Esophagus squamous epithelium (tissue), 5 donors: ENCODE measurements around the gene CZIB. TPM values are rescaled to one million over a fixed set of nuclear protein-coding genes. Genes with fewer than 3 reads are reported as not detected.

Experiments used
- DNase-seq: peaks from one replicate; lab custom pipeline; 2025; lab: John Stamatoyannopoulos, UW
- H3K27ac ChIP-seq, 4 donors: fragments of 200-600 bp; sonication (generic); one replicate each; pipeline ENCODE4 v1.5.1; 2016 to 2019; ENCODE audit warnings: mild to moderate bottlenecking in 1 of 4
- H3K27me3 ChIP-seq, 4 donors: fragments of 200-600 bp; sonication (generic); 1 replicate in 3 of 4; 2 replicates in 1 of 4; pipeline versions ENCODE4 v1.5.1 to v1.6.0; 2017 to 2021; ENCODE audit warnings: antibody characterized with exemption in 1 of 4
- H3K36me3 ChIP-seq, 3 donors: fragments of 200-600 bp; sonication (generic); one replicate each; pipeline ENCODE4 v1.5.1; 2016 to 2019
- H3K4me1 ChIP-seq, 3 donors: fragments of 200-600 bp; sonication (generic); one replicate each; pipeline ENCODE4 v1.5.1; 2017 to 2019
- H3K4me3 ChIP-seq, 4 donors: fragments of 200-600 bp; sonication (generic); 1 replicate in 3 of 4; 2 replicates in 1 of 4; pipeline ENCODE4 v1.5.1; 2016 to 2019; ENCODE audit warnings: mild to moderate bottlenecking in 2 of 4, moderate library complexity in 1 of 4
- H3K9me3 ChIP-seq, 3 donors: fragments of 200-600 bp; sonication (generic); one replicate each; pipeline ENCODE4 v1.5.1; 2016 to 2019
- POLR2A ChIP-seq, 4 donors: fragments of 450-650 bp; IDR thresholded peaks; one replicate each; pipeline ENCODE4 v1.6.1; 2017; ENCODE audit warnings: antibody characterized with exemption in 4 of 4, mild to moderate bottlenecking in 4 of 4, moderate library complexity in 3 of 4
- WGBS, 2 donors: methylation state at CpG; one replicate each; pipeline ENCODE4 v1.1.5; 2018; 5-methylcytosine and 5-hydroxymethylcytosine counted together
- intact Hi-C: fragments of 100-400 bp; cut with DNase I; formaldehyde crosslinking; loops from one replicate; pipeline ENCODE4 v1.15.0; 2022
- total RNA-seq, 4 donors: library from RNA; depleted of rRNA; stranded (reverse); fragments of >200 nt; gene quantifications; one replicate each; pipeline ENCODE4 v1.1.0, GENCODE V29; 2016
- TF ChIP-seq, protein P1 (sequence below), 6 experiments: fragments of 450-650 bp in 4 of 6; fragments of 200-600 bp in 2 of 6; sonication (generic) in 2 of 6; IDR thresholded peaks; one replicate each; pipeline ENCODE4 v1.5.1; 2016 to 2019; ENCODE audit warnings: antibody characterized with exemption in 6 of 6, mild to moderate bottlenecking in 4 of 6, moderate library complexity in 4 of 6
- donor health status: DM: yes; HTN: yes; CAD: no.

The CZIB gene
- total RNA-seq, 4 donors from 2014 or later: 18.7 to 42.9 (median 26.0) TPM

DNA sequence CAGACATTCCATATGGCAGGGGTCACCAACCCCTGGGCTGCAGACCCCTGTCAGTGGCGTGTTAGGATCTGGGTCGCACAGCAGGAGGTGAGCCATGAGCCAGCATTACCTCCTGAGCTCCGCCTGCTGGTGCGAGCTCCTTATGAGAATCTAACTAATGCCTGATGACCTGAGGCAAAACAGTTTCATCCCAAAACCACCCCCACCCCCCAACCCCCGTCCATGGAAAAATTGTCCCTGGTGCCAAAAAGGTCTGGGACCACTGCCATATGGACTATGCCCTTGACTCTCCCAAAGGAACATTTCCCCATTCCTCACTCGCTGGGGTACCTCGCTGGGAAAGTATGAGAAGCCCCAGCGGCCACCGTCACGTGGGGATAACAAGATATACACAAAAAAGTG, 30.2 kb downstream of the CZIB start:
- Histone ChIP-seq H3K4me1 (peaks cover 0 to 11% (median 3%) of the 10 kb centered on the region in 3 donors), H3K27me3 (peaks cover 0 to 4% (median 0%) of the 10 kb centered on the region in 4 donors), H3K4me3 (no peak overlapping the region), H3K36me3 (no peaks in the 10 kb centered on the region), H3K9me3 (no peaks in the 10 kb centered on the region), H3K27ac (no peak overlapping the region)
- intact Hi-C loops: no loop called here
- TF ChIP-seq, protein P1, sequence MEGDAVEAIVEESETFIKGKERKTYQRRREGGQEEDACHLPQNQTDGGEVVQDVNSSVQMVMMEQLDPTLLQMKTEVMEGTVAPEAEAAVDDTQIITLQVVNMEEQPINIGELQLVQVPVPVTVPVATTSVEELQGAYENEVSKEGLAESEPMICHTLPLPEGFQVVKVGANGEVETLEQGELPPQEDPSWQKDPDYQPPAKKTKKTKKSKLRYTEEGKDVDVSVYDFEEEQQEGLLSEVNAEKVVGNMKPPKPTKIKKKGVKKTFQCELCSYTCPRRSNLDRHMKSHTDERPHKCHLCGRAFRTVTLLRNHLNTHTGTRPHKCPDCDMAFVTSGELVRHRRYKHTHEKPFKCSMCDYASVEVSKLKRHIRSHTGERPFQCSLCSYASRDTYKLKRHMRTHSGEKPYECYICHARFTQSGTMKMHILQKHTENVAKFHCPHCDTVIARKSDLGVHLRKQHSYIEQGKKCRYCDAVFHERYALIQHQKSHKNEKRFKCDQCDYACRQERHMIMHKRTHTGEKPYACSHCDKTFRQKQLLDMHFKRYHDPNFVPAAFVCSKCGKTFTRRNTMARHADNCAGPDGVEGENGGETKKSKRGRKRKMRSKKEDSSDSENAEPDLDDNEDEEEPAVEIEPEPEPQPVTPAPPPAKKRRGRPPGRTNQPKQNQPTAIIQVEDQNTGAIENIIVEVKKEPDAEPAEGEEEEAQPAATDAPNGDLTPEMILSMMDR (IDR thresholded peaks at IDR 0.05): no peak
- TF ChIP-seq POLR2A (IDR thresholded peaks at IDR 0.05): no peak
- no peak for DNase-seq
- 76 to 80% methylated on average over 5 to 8 of the region's 10 CpGs for WGBS, 2 donors

DNA sequence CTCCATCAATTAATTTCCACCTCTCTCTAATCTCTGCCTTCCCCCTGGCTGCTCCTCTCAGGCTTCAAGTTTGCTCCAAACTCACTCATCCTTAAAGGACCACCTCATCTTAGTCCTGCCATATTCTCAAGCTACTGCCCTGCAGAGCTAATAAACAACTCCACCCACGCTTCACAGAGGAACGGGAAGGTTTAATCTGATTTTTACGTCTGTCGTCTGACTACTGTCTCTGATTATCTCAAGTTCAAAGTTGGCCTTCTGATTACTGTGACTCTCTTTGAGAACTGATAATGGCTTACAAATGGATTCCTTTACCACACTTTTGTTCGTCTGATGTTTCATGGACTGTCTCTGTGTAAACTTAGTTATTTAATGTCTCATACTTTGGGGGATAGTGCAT, 31.4 kb downstream of the CZIB start:
- no peak for DNase-seq
- no peak for TF ChIP-seq POLR2A (IDR thresholded peaks at IDR 0.05)
- TF ChIP-seq, protein P1 (IDR thresholded peaks at IDR 0.05): no peak
- Histone ChIP-seq H3K27ac (no peak overlapping the region), H3K4me1 (no peaks in the 10 kb centered on the region), H3K9me3 (no peaks in the 10 kb centered on the region), H3K4me3 (no peak overlapping the region), H3K36me3 (no peaks in the 10 kb centered on the region), H3K27me3 (peaks cover 0 to 4% (median 0%) of the 10 kb centered on the region in 4 donors)
- intact Hi-C loops: loop anchor here (10.0 kb wide), 2 partner anchors 284 to 484 kb away; no protein-coding TSS in a partner anchor
- 61 to 77% methylated on average over 5 of the region's 5 CpGs for WGBS, 2 donors

- no peaks in the 10 kb centered on the region for H3K36me3 ChIP-seq
- intact Hi-C loops: loop anchor here (10.0 kb wide), 2 partner anchors 283 to 483 kb away; no protein-coding TSS in a partner anchor
- DNase-seq: no peak
These were observed 32.3 kb downstream of the CZIB start for GRCh38 chr1:53188099-53188498.

GRCh38 chr1:53187401-53187800, 33.0 kb downstream of the CZIB start:
- intact Hi-C loops: loop anchor here (10.0 kb wide), 2 partner anchors 283 to 483 kb away; no protein-coding TSS in a partner anchor
- TF ChIP-seq POLR2A (IDR thresholded peaks at IDR 0.05): no peak
- TF ChIP-seq, protein P1 (IDR thresholded peaks at IDR 0.05): no peak
- peaks cover 0 to 6% (median 2%) of the 10 kb centered on the region in 3 donors for H3K4me1 ChIP-seq
- H3K27ac ChIP-seq: no peak overlapping the region
- DNase-seq: no peak
- no peaks in the 10 kb centered on the region for H3K9me3 ChIP-seq
- H3K27me3 ChIP-seq: peaks cover 0 to 4% (median 0%) of the 10 kb centered on the region in 4 donors
- 77 to 82% methylated on average over 1 of the region's 1 CpG for WGBS, 2 donors
- H3K36me3 ChIP-seq: no peaks in the 10 kb centered on the region
- no peak overlapping the region for H3K4me3 ChIP-seq

More at GRCh38 chr1:53188099-53188498, 32.3 kb downstream of the CZIB start:
- no peaks in the 10 kb centered on the region for H3K9me3 ChIP-seq
- H3K27ac ChIP-seq: no peak overlapping the region
- H3K4me3 ChIP-seq: no peak overlapping the region
- H3K4me1 ChIP-seq: no peaks in the 10 kb centered on the region
- WGBS, 2 donors: 29 to 56% methylated on average over 2 of the region's 4 CpGs
- no peak for TF ChIP-seq POLR2A (IDR thresholded peaks at IDR 0.05)
- TF ChIP-seq, protein P1 (IDR thresholded peaks at IDR 0.05): no peak
- peaks cover 0 to 4% (median 0%) of the 10 kb centered on the region in 4 donors for H3K27me3 ChIP-seq

DNA sequence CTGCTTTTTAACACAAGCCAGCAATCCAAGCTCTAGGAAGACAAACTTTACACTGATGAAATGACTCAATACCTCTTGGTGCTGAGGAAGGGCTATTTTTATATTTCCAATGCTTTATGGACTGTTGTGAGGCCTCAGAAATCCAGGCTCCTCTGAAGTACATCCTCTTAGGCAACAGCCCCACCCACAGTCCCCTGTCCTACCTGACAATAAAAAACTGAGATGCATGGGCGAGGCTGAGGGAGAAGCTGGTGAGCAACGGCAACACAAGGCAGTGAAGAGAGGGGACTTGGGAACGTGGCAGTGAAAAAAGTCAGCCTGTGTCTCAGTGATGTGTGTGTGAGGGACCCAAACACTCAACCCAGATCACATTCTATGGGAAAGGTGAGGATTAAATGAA, 33.9 kb downstream of the CZIB start:
- TF ChIP-seq, protein P1 (IDR thresholded peaks at IDR 0.05): no peak
- TF ChIP-seq POLR2A (IDR thresholded peaks at IDR 0.05): no peak
- Histone ChIP-seq H3K9me3 (no peaks in the 10 kb centered on the region), H3K36me3 (no peaks in the 10 kb centered on the region), H3K4me1 (peaks cover 0 to 10% (median 10%) of the 10 kb centered on the region in 3 donors), H3K27me3 (peaks cover 0 to 4% (median 0%) of the 10 kb centered on the region in 4 donors), H3K4me3 (no peak overlapping the region), H3K27ac (no peak overlapping the region)
- intact Hi-C loops: loop anchor here (10.0 kb wide), 2 partner anchors 282 to 482 kb away; no protein-coding TSS in a partner anchor
- 65 to 72% methylated on average over 3 of the region's 3 CpGs for WGBS, 2 donors
- no peak for DNase-seq
